ENCODE measurements around the gene NPL.

The NPL gene, protein sequence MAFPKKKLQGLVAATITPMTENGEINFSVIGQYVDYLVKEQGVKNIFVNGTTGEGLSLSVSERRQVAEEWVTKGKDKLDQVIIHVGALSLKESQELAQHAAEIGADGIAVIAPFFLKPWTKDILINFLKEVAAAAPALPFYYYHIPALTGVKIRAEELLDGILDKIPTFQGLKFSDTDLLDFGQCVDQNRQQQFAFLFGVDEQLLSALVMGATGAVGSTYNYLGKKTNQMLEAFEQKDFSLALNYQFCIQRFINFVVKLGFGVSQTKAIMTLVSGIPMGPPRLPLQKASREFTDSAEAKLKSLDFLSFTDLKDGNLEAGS

DNA sequence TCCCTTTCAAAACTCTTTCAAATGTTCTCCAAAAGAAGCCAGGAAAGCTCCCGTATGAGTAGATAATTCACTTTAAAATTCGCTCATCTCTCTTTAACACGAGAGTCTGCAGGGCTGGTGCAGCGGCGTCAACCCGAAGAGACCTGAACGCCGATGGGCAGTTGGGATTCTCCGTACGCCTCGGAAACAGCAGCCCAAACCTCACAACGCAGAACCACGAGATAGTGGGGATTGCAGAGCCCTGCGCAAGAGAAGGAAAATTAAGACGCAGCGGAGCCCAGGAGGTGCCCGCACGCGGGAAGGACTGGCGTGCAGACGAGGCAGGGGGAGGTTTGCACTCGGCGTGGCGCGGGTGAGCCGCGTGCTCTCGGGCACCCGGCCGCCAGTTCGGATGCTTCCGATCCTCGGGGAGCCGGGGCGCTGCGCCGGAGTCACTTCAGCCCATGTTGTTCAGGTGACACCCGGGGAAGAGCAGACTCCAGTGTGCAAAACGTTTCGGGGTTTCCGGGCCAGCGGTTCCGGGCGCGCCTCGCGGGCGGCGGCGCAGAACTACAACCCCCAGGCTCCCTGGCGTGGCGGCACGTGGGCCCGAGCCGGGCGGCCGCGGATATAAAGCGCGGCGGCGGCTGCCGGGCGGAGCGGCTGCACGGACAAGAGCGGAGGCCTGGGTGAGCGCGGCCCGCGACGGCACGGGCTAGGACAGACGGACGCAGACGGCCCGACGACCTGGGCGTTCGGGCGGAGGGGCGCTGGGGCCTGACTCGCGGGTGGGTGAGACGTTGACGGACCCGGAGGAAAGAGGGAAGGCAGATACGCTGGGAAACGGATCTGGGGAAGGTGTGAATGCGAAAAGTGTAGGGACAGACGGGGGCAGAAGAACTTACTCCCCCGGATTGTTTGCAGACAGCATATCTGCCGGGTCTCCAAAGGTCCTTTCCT, at the start of gene NPL:
TSS of gene NPL (plus strand) at position 636 of the 939 bp plus-strand sequence. CDS start 4,599 bp downstream, outside the sequence.
- peak; percentile 94 for DNase-seq (ENCODE audit: low spot score)

- no peak for DNase-seq (ENCODE audit: low spot score)
These were observed 49.5 kb upstream of the NPL start for GRCh38 chr1:182740120-182740519.

DNA sequence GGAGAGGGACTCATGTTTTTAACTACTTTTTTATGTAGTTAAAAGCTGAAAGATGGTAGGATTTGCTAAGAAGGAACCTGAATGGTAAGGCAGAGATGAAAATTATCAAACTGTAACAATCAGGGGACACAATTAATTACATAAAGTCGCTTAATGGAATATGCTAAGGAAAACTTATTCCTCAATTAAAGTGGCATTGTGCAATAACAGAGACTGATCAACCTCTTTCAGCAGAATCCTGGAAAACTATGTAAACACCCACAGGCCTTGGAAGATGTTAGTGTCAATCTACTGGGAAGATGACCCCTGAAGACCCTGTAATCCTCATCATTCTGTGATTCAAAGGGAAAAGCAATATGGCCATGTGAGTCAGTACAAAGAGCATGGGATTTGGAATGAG, 46.8 kb upstream of the NPL start:
- DNase-seq (ENCODE audit: low spot score) = no peak

- no peak for DNase-seq (ENCODE audit: low spot score)
These were observed 37.2 kb upstream of the NPL start for GRCh38 chr1:182752077-182752988.

GRCh38 chr1:182754087-182754486, 35.5 kb upstream of the NPL start:
- DNase-seq (ENCODE audit: low spot score) = no peak

GRCh38 chr1:182754543-182755314, 34.8 kb upstream of the NPL start:
- no peak for DNase-seq (ENCODE audit: low spot score)

GRCh38 chr1:182755632-182756031, 33.9 kb upstream of the NPL start:
- no peak for DNase-seq (ENCODE audit: low spot score)

- DNase-seq (ENCODE audit: low spot score) = no peak
These were observed 33.1 kb upstream of the NPL start for GRCh38 chr1:182756423-182756822.

GRCh38 chr1:182761396-182762395, 27.9 kb upstream of the NPL start:
- DNase-seq (ENCODE audit: low spot score) = peak; percentile 41

DNA sequence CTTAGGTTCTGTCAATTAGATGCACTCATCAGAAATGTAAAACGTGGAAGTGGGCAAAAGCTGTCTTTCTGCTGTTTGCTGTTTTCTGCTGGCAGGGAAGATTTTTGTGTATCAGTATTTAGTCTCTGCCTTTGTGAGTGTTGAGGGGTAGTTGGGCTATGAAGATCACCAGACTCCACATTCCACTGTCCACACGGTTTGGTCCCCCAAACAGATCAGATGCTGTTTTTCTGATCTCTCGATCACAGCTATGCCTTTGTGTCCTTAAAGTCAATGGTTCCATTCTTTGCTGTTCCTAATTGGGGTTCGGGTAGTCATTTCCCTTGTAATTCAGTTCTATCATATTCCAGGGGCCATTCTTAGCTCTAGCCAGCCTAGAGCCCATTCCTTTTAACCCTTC, 27.0 kb upstream of the NPL start:
- DNase-seq (ENCODE audit: low spot score) = no peak

GRCh38 chr1:182764029-182764727, 25.4 kb upstream of the NPL start:
- DNase-seq (ENCODE audit: low spot score) = no peak

GRCh38 chr1:182765391-182765790, 24.2 kb upstream of the NPL start:
- DNase-seq (ENCODE audit: low spot score) = no peak

GRCh38 chr1:182766050-182766449, 23.5 kb upstream of the NPL start:
- DNase-seq (ENCODE audit: low spot score) = no peak

DNA sequence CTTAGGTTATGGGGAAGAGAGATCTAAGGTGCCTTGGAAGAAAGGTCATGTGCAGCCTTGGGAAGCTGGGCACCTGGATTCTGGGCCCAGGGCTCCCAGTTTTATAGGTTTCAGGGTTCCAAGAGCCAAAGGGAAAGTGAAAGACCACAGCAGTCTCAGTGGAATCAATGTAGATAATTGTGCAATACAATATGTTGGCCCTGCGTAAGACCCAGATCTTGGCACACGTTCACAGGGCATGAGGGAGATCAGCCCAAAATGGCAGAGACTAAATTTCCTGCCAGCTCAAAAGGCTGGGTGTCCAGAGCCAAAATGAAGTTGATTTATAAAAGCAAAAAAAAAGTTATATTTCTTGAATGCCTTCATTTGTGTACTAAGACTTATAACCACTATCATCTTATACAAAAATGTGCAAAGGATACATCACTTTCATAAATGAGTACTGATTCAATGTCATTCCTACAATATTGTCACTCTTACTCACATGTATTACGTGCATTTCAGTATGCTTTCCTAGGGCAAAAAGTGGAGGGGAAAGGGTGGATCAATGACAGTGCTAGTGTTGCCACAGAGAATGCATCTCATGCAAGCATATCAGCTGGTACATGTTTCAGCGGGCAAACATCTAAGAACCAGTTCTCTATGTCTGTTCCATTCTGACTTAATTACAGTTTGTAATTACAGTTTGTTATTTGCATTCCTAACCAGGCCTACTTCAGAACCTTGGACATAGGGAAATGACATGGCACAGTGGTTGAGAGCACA, 22.5 kb upstream of the NPL start:
- DNase-seq (ENCODE audit: low spot score) = no peak

DNA sequence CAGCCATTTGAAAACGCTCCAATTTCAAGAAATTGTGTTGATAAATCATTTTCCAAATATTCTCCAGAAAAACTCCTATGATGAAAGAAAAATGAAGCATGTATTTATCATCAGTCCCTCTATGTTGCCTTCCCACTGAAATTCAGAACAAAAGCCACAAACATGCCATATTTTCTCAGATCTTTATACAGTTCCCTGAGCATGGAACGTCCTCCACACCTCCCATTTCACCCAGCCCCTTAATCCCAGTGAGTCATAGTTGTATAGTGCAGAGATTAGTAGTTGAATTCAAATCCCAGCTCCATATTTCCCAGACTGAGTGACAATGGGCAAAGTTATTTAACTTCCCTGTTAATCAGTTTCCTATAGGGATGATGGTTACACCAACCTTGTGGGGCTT, 20.6 kb upstream of the NPL start:
- DNase-seq (ENCODE audit: low spot score) = no peak

DNA sequence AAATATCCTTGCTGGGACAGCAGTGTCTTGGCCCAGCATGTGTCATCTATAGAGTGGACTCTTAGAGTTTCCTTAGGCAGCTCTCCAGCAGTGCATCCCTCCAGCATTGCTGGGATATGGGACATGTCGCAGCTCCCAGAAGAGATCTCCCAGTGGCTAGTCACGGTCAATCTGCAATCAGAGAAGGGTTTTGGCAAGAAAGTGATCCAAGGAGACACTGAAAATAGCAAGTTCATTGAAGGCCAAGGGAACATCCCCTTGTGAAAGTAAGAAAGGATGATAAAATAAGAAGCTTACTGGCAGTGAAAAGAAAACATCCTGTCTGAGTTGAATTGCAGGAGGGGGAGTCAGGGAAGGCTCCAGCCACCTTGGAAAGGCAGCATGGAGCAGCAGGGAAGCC, 19.3 kb upstream of the NPL start:
- DNase-seq (ENCODE audit: low spot score) = no peak

DNA sequence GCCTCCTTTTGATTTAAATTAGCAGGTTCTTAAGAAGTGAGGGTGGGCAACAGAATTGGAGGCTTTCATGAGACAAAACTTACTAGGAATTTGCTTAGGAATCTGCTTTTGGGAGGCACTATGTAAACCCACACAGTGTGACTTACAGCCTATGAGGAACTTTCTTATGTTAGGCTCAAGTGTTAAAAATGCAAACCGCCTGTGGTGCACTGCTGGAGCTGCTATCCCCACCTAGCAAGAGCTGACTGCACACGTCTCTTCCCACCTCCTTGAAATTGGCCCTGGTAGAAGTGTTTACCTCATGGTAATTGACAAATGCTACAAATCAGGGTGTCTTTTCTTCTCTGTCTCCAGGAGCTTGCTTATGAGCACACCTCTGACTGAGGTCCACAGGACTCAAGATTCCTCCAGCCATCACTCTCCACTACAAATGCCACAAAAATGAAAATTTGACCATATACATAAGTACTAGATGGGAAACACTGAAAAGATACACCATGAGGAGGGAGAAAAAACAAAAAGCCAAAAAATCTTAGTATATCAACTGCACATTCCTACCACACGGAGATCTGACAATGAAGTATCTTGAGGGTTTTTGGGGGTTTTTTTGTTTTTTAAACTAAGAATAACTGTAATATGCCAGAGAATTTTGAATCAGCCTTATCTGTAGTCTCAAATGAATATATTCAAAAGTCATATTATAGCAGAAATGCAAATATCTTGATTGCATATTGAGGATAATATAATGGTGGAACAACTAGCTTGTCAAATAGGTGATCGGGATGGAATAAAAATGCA, 18.2 kb upstream of the NPL start:
- DNase-seq (ENCODE audit: low spot score) = no peak

DNA sequence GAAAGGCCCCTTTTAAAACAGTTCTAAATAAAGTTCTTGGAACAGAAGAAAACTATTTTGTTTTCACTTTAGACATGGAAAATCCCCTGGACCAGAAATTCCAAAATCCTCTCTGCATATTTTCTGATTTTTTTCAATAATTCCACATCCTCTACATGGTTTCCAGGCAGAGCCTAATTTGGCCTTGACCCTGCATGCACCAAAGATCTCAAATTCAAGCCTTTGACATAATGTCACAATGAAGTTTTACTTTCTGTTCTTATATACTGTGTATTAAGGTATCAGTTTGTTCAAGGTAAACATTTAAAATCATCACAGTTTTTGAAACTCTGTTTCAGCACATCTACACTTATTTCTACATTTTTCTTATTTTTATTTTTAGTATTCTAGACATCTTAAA, 12.2 kb upstream of the NPL start:
- DNase-seq (ENCODE audit: low spot score) = no peak
